Neural cell (in vitro differentiated cells): ENCODE results near the gene MAML2. TPM values are rescaled to one million over a fixed set of nuclear protein-coding genes. Genes with fewer than 3 reads are reported as not detected.

Source experiments
- H2AFZ ChIP-seq: fragments of 200-600, 300-800 bp; sonication (generic), shearing (Covaris generic); 2 replicates; pipeline ENCODE4 v1.6.0; 2014; ENCODE audit warnings: low read depth, mild to moderate bottlenecking, antibody characterized with exemption, low read length, moderate library complexity
- H3F3A ChIP-seq: fragments of 200-600 bp; shearing (Covaris generic); 2 replicates; pipeline ENCODE4 v1.6.1; 2016; ENCODE audit warnings: mild to moderate bottlenecking, moderate library complexity, mixed read lengths, antibody characterized with exemption, low read length; ENCODE audit not compliant: insufficient read depth, poor library complexity, severe bottlenecking
- H3K27ac ChIP-seq: fragments of 200-600, 300-800 bp; sonication (generic), shearing (Covaris generic); 2 replicates; pipeline ENCODE4 v1.5.1; 2014; ENCODE audit warnings: mild to moderate bottlenecking, low read length, moderate library complexity
- H3K27me3 ChIP-seq: fragments of 300-800, 200-600 bp; sonication (generic), shearing (Covaris generic); 2 replicates; pipeline ENCODE4 v1.6.0; 2014; ENCODE audit warnings: mild to moderate bottlenecking, low read depth, low read length, moderate library complexity; ENCODE audit not compliant: insufficient read depth
- H3K36me3 ChIP-seq: fragments of 300-800, 200-600 bp; sonication (generic), shearing (Covaris generic); 2 replicates; pipeline ENCODE4 v1.5.1; 2014; ENCODE audit warnings: mild to moderate bottlenecking, antibody characterized with exemption, low read length, moderate library complexity; ENCODE audit not compliant: insufficient read depth
- H3K4me2 ChIP-seq: fragments of 300-800, 200-600 bp; sonication (generic), shearing (Covaris generic); 2 replicates; pipeline ENCODE4 v1.6.0; 2014; ENCODE audit warnings: mild to moderate bottlenecking, low read length
- H3K4me3 ChIP-seq: fragments of 300-800, 200-600 bp; sonication (generic), shearing (Covaris generic); 2 replicates; pipeline ENCODE4 v1.5.1; 2014; ENCODE audit warnings: mild to moderate bottlenecking, low read length, moderate library complexity
- H3K79me2 ChIP-seq: fragments of 200-600 bp; shearing (Covaris generic); replicated peaks from 2 replicates; pipeline ENCODE4 v1.6.0; 2014; ENCODE audit warnings: mild to moderate bottlenecking, low read length, moderate library complexity; ENCODE audit not compliant: insufficient read depth
- H3K9ac ChIP-seq: fragments of 300-800, 200-600 bp; sonication (generic), shearing (Covaris generic); 2 replicates; pipeline ENCODE4 v1.6.1; 2016; ENCODE audit warnings: mild to moderate bottlenecking, low read length, mixed read lengths
- H3K9me2 ChIP-seq: fragments of 200-600 bp; shearing (Covaris generic); 2 replicates; pipeline ENCODE4 v1.6.1; 2016; ENCODE audit warnings: mild to moderate bottlenecking, low read length, mixed read lengths; ENCODE audit not compliant: insufficient read depth
- H3K9me3 ChIP-seq: fragments of 200-600, 300-800 bp; sonication (generic), shearing (Covaris generic); 2 replicates; pipeline ENCODE4 v1.6.1; 2016; ENCODE audit warnings: mild to moderate bottlenecking, mixed run types, low read length, moderate library complexity, mixed read lengths
- H4K20me1 ChIP-seq: fragments of 200-600 bp; shearing (Covaris generic); 2 replicates; pipeline ENCODE4 v1.6.1; 2016; ENCODE audit warnings: mild to moderate bottlenecking, mixed run types; ENCODE audit not compliant: insufficient read depth
- CTCF ChIP-seq: fragments of 450-650 bp; IDR thresholded peaks from 2 replicates; pipeline ENCODE4 v1.5.1; 2014; ENCODE audit warnings: antibody characterized with exemption, mild to moderate bottlenecking, moderate library complexity; ENCODE audit not compliant: poor library complexity, severe bottlenecking
- EP300 ChIP-seq: fragments of 450-650 bp; conservative IDR thresholded peaks from 2 replicates; pipeline ENCODE4 v1.6.1; 2014; ENCODE audit warnings: antibody characterized with exemption, mild to moderate bottlenecking, moderate library complexity; ENCODE audit not compliant: poor library complexity, severe bottlenecking
- EZH2 ChIP-seq: fragments of 200-600, 300-800 bp; shearing (Covaris generic), sonication (generic); IDR thresholded peaks from 2 replicates; pipeline ENCODE4 v1.6.1; 2014; ENCODE audit warnings: antibody characterized with exemption, low read length, borderline replicate concordance, mild to moderate bottlenecking; ENCODE audit not compliant: insufficient read depth, poor library complexity, severe bottlenecking
- MXI1 ChIP-seq: fragments of 450-650 bp; conservative IDR thresholded peaks from 2 replicates; pipeline ENCODE4 v1.6.1; 2014; ENCODE audit warnings: antibody characterized with exemption, mild to moderate bottlenecking; ENCODE audit not compliant: poor library complexity, severe bottlenecking
- POLR2AphosphoS5 ChIP-seq: IDR thresholded peaks from 2 replicates; pipeline ENCODE4 v1.6.1; 2012
- RAD21 ChIP-seq: fragments of 450-650 bp; conservative IDR thresholded peaks from 2 replicates; pipeline ENCODE4 v1.6.1; 2014; ENCODE audit warnings: antibody characterized with exemption, mild to moderate bottlenecking, moderate library complexity
- REST ChIP-seq: IDR thresholded peaks from 2 replicates; pipeline ENCODE4 v1.6.1; 2012; ENCODE audit warnings: borderline replicate concordance
- SMC3 ChIP-seq: fragments of 450-650 bp; conservative IDR thresholded peaks from 2 replicates; pipeline ENCODE4 v1.6.1; 2014; ENCODE audit warnings: antibody characterized with exemption, mild to moderate bottlenecking, moderate library complexity; ENCODE audit not compliant: poor library complexity
- TAF1 ChIP-seq: IDR thresholded peaks from 2 replicates; pipeline ENCODE4 v1.6.1; 2012; ENCODE audit warnings: low read depth
- polyA plus RNA-seq: library from polyadenylated mRNA; depleted of rRNA; stranded (reverse); fragments of >200 nt; gene quantifications from 2 replicates; pipeline ENCODE4 v1.2.3, GENCODE V29; 2014

Gene MAML2
- polyA plus RNA-seq, 1 donor from 2014 or later = 3.6 TPM

- H3K27me3 ChIP-seq = no peaks in the 10 kb centered on the region
- H4K20me1 ChIP-seq = no peaks in the 10 kb centered on the region
- H2AFZ ChIP-seq = no peak overlapping the region
- no peaks in the 10 kb centered on the region for H3K9me3 ChIP-seq
- TF ChIP-seq REST (no peak), TAF1 (no peak), SMC3 (no peak), CTCF (no peak), RAD21 (no peak), EZH2 (no peak), MXI1 (no peak), POLR2AphosphoS5 (no peak), EP300 (no peak)
- no peaks in the 10 kb centered on the region for H3K9me2 ChIP-seq
- peak overlapping the region; percentile 28 for H3K9ac ChIP-seq
- H3K79me2 ChIP-seq = no peaks in the 10 kb centered on the region
- H3K4me3 ChIP-seq = no peak overlapping the region
- peaks cover 10% of the 10 kb centered on the region for H3F3A ChIP-seq
- peak overlapping the region; percentile 76 for H3K27ac ChIP-seq
- H3K4me2 ChIP-seq = no peak overlapping the region
- no peaks in the 10 kb centered on the region for H3K36me3 ChIP-seq
These were observed 164.7 kb downstream of the MAML2 start for GRCh38 chr11:96178049-96178886.

- H3K79me2 ChIP-seq = no peaks in the 10 kb centered on the region
- H3K4me3 ChIP-seq = no peak overlapping the region
- no peaks in the 10 kb centered on the region for H3K9me2 ChIP-seq
- H3K27ac ChIP-seq = peak overlapping the region; percentile 76
- H3K9ac ChIP-seq = peak overlapping the region; percentile 24
- H2AFZ ChIP-seq = no peak overlapping the region
- H3F3A ChIP-seq = peaks cover 10% of the 10 kb centered on the region
- H4K20me1 ChIP-seq = no peaks in the 10 kb centered on the region
- no peak overlapping the region for H3K4me2 ChIP-seq
- H3K27me3 ChIP-seq = no peaks in the 10 kb centered on the region
- TF ChIP-seq REST = peak; percentile 82
- peak; percentile 97 for TF ChIP-seq POLR2AphosphoS5
- no peak for TF ChIP-seq SMC3
- peak; percentile 97 for TF ChIP-seq EP300
- H3K9me3 ChIP-seq = no peaks in the 10 kb centered on the region
- H3K36me3 ChIP-seq = no peaks in the 10 kb centered on the region
These were observed 165.8 kb downstream of the MAML2 start for GRCh38 chr11:96177146-96177545.
